MM.1S (cell line): Measurements from ENCODE around the gene MRAS.

Source experiments
- DNase-seq: peaks from one replicate; pipeline ENCODE4 v3.0.0-alpha.2; 2015
- H2AFZ ChIP-seq: fragments of 300-600 bp; sonication (generic); 2 replicates; pipeline ENCODE4 v1.6.0; 2016; ENCODE audit warnings: antibody characterized with exemption, low read length
- H3F3A ChIP-seq: fragments of 300-600 bp; sonication (generic); 2 replicates; pipeline ENCODE4 v1.6.1; 2016; ENCODE audit warnings: mild to moderate bottlenecking, antibody characterized with exemption, low read length, moderate library complexity, mixed read lengths; ENCODE audit not compliant: insufficient read depth
- H3K27ac ChIP-seq: fragments of 300-600 bp; sonication (generic); 2 replicates; pipeline ENCODE4 v1.5.1; 2016; ENCODE audit warnings: mild to moderate bottlenecking, low read length
- H3K27me3 ChIP-seq: fragments of 300-600 bp; sonication (generic); replicated peaks from 2 replicates; pipeline ENCODE4 v1.6.0; 2016; ENCODE audit warnings: low read length; ENCODE audit not compliant: insufficient read depth
- H3K36me3 ChIP-seq: fragments of 300-600 bp; sonication (generic); replicated peaks from 2 replicates; pipeline ENCODE4 v1.6.1; 2016; ENCODE audit warnings: mild to moderate bottlenecking, low read length, mixed read lengths; ENCODE audit not compliant: insufficient read depth
- H3K4me1 ChIP-seq: fragments of 300-600 bp; sonication (generic); 2 replicates; pipeline ENCODE4 v1.6.1; 2016; ENCODE audit warnings: low read length, mixed read lengths
- H3K4me2 ChIP-seq: fragments of 300-600 bp; sonication (generic); 2 replicates; pipeline ENCODE4 v1.6.0; 2016; ENCODE audit warnings: low read depth, low read length
- H3K4me3 ChIP-seq: fragments of 300-600 bp; sonication (generic); 2 replicates; pipeline ENCODE4 v1.5.1; 2016; ENCODE audit warnings: low read length, mixed read lengths
- H3K79me2 ChIP-seq: fragments of 300-600 bp; sonication (generic); 2 replicates; pipeline ENCODE4 v1.6.1; 2016; ENCODE audit warnings: mixed run types, low read length, mixed read lengths
- H3K9ac ChIP-seq: fragments of 300-600 bp; sonication (generic); 2 replicates; pipeline ENCODE4 v1.6.1; 2016; ENCODE audit warnings: low read length, mixed read lengths
- H3K9me2 ChIP-seq: fragments of 300-600 bp; sonication (generic); replicated peaks from 2 replicates; pipeline ENCODE4 v1.6.1; 2016; ENCODE audit warnings: mild to moderate bottlenecking, low read length, mixed read lengths; ENCODE audit not compliant: insufficient read depth
- H3K9me3 ChIP-seq: fragments of 300-600 bp; sonication (generic); replicated peaks from 2 replicates; pipeline ENCODE4 v1.6.1; 2016; ENCODE audit warnings: mild to moderate bottlenecking, low read length, mixed read lengths; ENCODE audit not compliant: insufficient read depth
- H4K20me1 ChIP-seq: fragments of 300-600 bp; sonication (generic); 2 replicates; pipeline ENCODE4 v1.6.1; 2016; ENCODE audit warnings: mild to moderate bottlenecking, low read length, moderate library complexity, mixed read lengths; ENCODE audit not compliant: insufficient read depth
- CTCF ChIP-seq: fragments of 300-600 bp; sonication (generic); IDR thresholded peaks from 2 replicates; pipeline ENCODE4 v1.5.1; 2016; ENCODE audit warnings: antibody characterized with exemption, low read length, mixed read lengths
- EZH2 ChIP-seq: fragments of 300-600 bp; sonication (generic); optimal IDR thresholded peaks from 2 replicates; pipeline ENCODE3; 2017; ENCODE audit warnings: low read depth, mild to moderate bottlenecking, antibody characterized with exemption, low read length, mixed read lengths
- EZH2phosphoT487 ChIP-seq: fragments of 300-600 bp; sonication (generic); IDR thresholded peaks from 2 replicates; pipeline ENCODE4 v1.6.1; 2018; ENCODE audit warnings: antibody characterized with exemption, low read length

Gene MRAS

GRCh38 chr3:138398791-138399575 is 50.6 kb downstream of the MRAS start:
- H3K4me1 ChIP-seq, result no peaks in the 10 kb centered on the region
- H2AFZ ChIP-seq, result no peak overlapping the region
- no peaks in the 10 kb centered on the region for H3K9me3 ChIP-seq
- H3K27me3 ChIP-seq, result no peaks in the 10 kb centered on the region
- H3K9me2 ChIP-seq, result no peaks in the 10 kb centered on the region
- DNase-seq, result no peak
- no peak overlapping the region for H3K4me3 ChIP-seq
- H3K79me2 ChIP-seq, result no peaks in the 10 kb centered on the region
- no peaks in the 10 kb centered on the region for H3F3A ChIP-seq
- no peak overlapping the region for H3K4me2 ChIP-seq
- no peak for TF ChIP-seq EZH2phosphoT487
- no peak for TF ChIP-seq CTCF
- no peak for TF ChIP-seq EZH2
- H3K36me3 ChIP-seq, result no peaks in the 10 kb centered on the region
- no peak overlapping the region for H3K9ac ChIP-seq
- no peak overlapping the region for H3K27ac ChIP-seq
- no peaks in the 10 kb centered on the region for H4K20me1 ChIP-seq

- Histone ChIP-seq H3K27ac (no peak overlapping the region), H3K36me3 (no peaks in the 10 kb centered on the region), H3K9ac (no peak overlapping the region), H4K20me1 (no peaks in the 10 kb centered on the region), H3K9me2 (no peaks in the 10 kb centered on the region), H3K79me2 (no peaks in the 10 kb centered on the region), H3K27me3 (no peaks in the 10 kb centered on the region), H3K9me3 (no peaks in the 10 kb centered on the region), H3K4me3 (no peak overlapping the region), H3F3A (no peaks in the 10 kb centered on the region), H3K4me2 (no peak overlapping the region), H3K4me1 (no peaks in the 10 kb centered on the region), H2AFZ (no peak overlapping the region)
- no peak for TF ChIP-seq EZH2
- no peak for TF ChIP-seq EZH2phosphoT487
- TF ChIP-seq CTCF, result no peak
- no peak for DNase-seq
Measured at GRCh38 chr3:138399766-138400165, 51.4 kb downstream of the MRAS start.

GRCh38 chr3:138400651-138401070 is 52.3 kb downstream of the MRAS start:
- Histone ChIP-seq H3K9me3 (no peaks in the 10 kb centered on the region), H3F3A (no peaks in the 10 kb centered on the region), H3K9ac (no peak overlapping the region), H3K4me2 (no peak overlapping the region), H3K4me3 (no peak overlapping the region), H4K20me1 (no peaks in the 10 kb centered on the region), H3K4me1 (no peaks in the 10 kb centered on the region), H2AFZ (no peak overlapping the region), H3K79me2 (no peaks in the 10 kb centered on the region), H3K27ac (no peak overlapping the region), H3K27me3 (no peaks in the 10 kb centered on the region), H3K9me2 (no peaks in the 10 kb centered on the region), H3K36me3 (no peaks in the 10 kb centered on the region)
- no peak for TF ChIP-seq CTCF
- TF ChIP-seq EZH2, result no peak
- TF ChIP-seq EZH2phosphoT487, result no peak
- no peak for DNase-seq
